VCaP (cell line): ENCODE results near the gene PRKCI.
"Not testable (repeated sequence)": the region's sequence is repeated elsewhere in the genome, so short reads cannot be mapped to it uniquely, and the experiment has no call there.

Source experiments
- H3K27ac ChIP-seq: fragments of 450-650 bp; 2 replicates; pipeline ENCODE4 v1.5.1; 2017
- TF ChIP-seq, protein P1 (sequence below): fragments of 450-650 bp; conservative IDR thresholded peaks from 2 replicates; pipeline ENCODE4 v1.5.1; 2017; ENCODE audit warnings: mild to moderate bottlenecking, moderate library complexity

Gene PRKCI

DNA sequence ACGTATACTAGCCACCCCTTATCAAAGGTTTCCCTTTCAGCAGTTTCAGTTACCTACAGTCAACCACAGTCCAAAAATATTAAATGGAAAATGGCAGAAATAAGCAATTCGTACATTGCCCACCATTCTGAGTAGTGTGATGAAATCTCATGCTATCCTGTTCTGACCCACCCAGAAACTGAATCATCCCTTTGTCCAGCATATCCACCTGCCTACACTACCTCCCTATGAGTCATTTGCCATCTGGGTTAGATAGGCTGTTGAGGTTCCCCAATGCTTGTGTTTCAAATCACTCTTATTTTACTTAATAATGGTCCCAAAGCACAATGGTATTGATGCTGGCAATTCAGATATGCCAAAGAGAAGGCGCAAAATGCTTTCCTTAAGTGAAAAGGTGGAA is 25.4 kb upstream of the PRKCI start:
- TF ChIP-seq, protein P1, sequence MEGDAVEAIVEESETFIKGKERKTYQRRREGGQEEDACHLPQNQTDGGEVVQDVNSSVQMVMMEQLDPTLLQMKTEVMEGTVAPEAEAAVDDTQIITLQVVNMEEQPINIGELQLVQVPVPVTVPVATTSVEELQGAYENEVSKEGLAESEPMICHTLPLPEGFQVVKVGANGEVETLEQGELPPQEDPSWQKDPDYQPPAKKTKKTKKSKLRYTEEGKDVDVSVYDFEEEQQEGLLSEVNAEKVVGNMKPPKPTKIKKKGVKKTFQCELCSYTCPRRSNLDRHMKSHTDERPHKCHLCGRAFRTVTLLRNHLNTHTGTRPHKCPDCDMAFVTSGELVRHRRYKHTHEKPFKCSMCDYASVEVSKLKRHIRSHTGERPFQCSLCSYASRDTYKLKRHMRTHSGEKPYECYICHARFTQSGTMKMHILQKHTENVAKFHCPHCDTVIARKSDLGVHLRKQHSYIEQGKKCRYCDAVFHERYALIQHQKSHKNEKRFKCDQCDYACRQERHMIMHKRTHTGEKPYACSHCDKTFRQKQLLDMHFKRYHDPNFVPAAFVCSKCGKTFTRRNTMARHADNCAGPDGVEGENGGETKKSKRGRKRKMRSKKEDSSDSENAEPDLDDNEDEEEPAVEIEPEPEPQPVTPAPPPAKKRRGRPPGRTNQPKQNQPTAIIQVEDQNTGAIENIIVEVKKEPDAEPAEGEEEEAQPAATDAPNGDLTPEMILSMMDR = no peak
- H3K27ac ChIP-seq = no peak overlapping the region

DNA sequence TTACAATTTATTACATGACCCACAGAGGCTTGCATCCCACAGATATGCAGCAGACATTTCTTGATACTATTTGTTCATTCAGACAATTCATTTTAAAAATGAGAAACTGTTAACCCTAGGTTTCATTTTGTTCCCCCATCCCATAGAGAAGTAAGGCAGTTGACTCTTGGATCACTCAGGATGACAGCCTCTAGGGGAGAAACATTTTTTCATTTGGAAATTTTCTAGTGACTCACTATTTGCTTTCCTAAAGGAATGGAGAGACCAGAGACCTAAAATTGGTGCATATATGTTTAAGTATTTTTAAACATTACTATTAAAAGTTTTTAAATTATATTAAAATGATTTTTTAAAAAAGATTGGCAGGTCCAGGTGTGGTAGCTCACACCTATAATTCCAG is 21.2 kb upstream of the PRKCI start:
- TF ChIP-seq, protein P1 = no peak

DNA sequence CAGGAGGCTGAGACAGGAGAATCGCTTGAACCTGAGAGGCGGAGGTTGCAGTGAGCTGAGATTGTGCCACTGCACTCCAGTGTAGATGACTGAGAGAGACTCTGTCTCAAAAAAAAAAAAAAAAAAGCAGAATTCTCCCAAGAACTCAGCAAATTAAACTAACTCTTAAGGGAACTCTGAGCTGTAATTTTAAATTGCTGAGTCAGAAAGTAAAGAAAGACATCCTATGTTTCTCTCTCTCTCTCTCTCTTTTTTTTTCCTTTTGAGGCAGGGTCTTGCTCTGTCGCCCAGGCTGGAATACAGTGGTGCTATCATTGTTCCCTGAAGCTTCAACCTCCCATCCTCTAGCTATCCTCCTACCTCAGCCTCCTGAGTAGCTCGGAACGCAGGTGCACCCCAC is 20.7 kb upstream of the PRKCI start:
- TF ChIP-seq, protein P1 = no peak
- no peak overlapping the region for H3K27ac ChIP-seq

More for the DNA sequence above, 21.2 kb upstream of the PRKCI start:
- H3K27ac ChIP-seq = no peak overlapping the region

DNA sequence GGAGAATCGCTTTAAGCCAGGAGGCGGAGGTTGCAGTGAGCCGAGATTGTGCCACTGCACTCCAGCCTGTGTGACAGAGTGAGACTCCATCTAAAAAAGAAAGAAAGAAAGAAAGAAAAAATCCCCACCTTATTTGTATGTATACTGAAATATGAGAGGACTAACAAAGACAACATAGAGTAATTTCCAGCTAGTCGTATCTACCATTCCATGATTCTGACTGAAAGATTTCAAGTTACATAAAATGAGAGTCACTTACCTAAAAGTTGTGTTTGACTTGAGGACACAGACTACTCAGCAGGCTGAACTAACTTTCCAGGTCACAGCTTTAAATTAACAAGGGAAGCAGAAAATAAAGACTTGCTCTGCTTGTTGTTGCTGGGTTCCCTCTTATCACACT is 18.8 kb upstream of the PRKCI start:
- TF ChIP-seq, protein P1 = no peak
- H3K27ac ChIP-seq = no peak overlapping the region

DNA sequence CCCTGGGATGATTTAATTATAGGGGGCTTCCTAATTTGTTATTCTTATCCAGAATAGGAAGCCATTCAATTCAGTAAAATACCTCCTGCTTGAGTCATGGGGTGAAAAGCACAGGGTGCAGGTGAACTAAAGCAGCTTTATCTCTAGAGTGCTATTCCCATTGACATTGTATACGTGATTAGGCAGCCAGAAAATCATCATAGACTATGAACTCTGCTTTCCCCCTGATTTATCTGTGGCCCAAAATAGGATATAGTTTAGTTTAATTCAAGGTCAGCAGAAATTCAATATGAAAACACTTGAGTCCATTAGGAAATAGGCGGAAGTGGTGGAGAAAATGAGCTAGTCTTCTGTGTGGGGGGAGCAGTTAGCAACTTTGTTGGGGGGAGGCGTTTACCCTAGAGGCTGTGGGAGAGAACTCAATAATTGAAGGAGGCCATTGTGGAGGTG is 18.2 kb upstream of the PRKCI start:
- TF ChIP-seq, protein P1 = no peak
- no peak overlapping the region for H3K27ac ChIP-seq

DNA sequence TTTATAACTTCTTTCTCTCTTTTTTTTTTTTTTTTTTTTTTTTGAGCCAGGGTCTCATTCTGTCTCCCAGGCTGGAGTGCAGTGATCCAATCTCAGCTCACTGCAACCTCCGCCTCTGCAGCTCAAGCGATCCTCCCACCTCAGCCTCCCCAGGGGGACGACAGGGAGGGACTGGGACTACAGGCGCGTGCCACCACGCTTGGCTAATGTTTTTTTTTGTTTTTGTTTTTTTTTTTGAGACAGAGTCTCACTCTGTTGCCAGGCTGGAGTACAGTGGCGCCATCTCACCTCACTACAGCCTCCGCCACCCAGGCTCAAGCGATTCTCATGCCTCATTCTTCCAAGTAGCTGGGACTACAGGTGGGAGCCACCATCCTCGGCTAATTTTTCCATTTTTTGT is 17.7 kb upstream of the PRKCI start:
- TF ChIP-seq, protein P1 = no peak
- H3K27ac ChIP-seq = no peak overlapping the region

DNA sequence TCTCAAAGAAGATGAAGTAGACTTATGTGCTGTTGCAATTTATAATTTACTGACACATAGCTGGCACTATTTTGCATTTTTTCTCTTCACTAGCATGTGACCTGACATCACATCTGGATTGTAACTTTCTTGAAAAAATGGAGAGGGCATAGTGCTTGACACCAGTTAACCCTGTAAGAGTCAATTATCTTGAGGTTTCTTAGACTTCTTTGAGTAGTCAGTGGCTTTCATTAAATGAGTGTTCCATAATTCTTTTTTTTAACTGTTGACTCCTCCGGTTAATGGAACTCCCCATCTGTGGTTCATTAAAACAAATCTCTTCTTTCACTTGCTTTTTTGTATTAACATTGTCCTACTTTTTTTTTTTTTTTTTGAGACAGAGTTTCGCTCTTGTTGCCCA is 16.9 kb upstream of the PRKCI start:
- TF ChIP-seq, protein P1 = no peak
- H3K27ac ChIP-seq = no peak overlapping the region

DNA sequence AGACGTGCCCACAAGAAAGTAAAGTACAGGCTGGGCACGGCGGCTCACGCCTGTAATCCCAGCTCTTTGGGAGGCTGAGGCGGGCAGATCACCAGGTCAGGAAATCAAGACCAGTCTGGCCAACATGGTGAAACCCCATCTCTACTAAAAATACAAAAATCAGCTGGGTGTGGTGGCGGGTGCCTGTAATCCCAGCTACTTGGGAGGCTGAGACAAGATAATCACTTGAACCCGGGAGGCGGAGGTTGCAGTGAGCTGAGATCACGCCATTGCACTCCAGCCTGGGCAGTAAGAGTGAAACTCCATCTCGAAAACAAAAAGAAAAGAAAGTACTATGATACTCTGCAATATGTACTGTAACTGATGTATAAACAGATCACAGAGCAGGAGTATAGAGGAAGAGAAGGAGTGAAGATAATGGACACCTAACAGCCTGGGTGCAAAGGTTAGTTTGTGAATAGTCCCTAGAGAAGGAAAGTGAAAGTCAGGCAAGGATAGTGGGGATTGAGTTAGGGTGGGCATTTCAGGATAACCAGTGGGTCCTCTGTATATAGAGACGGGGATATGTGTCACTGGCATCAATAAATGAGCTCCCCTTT is 16.0 kb upstream of the PRKCI start:
- H3K27ac ChIP-seq = not testable (repeated sequence)
